Spleen (tissue), 11 donors: ENCODE data around the gene CMTM8. TPM values are rescaled to one million over a fixed set of nuclear protein-coding genes. Genes with fewer than 3 reads are reported as not detected.

ENCODE experiments used
- DNase-seq: peaks from one replicate; pipeline ENCODE4 v3.0.0-alpha.2; 2020
- H3K27ac ChIP-seq, 8 donors: fragments of 200-600 bp; sonication (generic) in 7 of 8; 1 replicate in 4 of 8; 2 replicates in 4 of 8; pipeline versions ENCODE4 v1.5.0 to v1.8.0; 2016 to 2021; ENCODE audit warnings: inconsistent platforms in 4 of 8, mild to moderate bottlenecking in 4 of 8, moderate library complexity in 1 of 8
- H3K27me3 ChIP-seq, 7 donors: fragments of 200-600 bp; sonication (generic) in 6 of 7; replicated peaks in 1 of 7; 1 replicate in 4 of 7; 2 replicates in 3 of 7; pipeline versions ENCODE4 v1.5.0 to v1.8.0; 2016 to 2021; ENCODE audit warnings: inconsistent platforms in 3 of 7, mild to moderate bottlenecking in 1 of 7
- H3K36me3 ChIP-seq, 6 donors: fragments of 200-600 bp; sonication (generic) in 5 of 6; 1 replicate in 4 of 6; 2 replicates in 2 of 6; pipeline versions ENCODE4 v1.5.0 to v1.8.0; 2016 to 2021; ENCODE audit warnings: inconsistent platforms in 2 of 6
- H3K4me1 ChIP-seq, 6 donors: fragments of 200-600 bp; sonication (generic) in 5 of 6; 1 replicate in 3 of 6; 2 replicates in 3 of 6; pipeline versions ENCODE4 v1.5.0 to v1.8.0; 2016 to 2021; ENCODE audit warnings: inconsistent platforms in 3 of 6
- H3K4me3 ChIP-seq, 8 donors: fragments of 200-600 bp; sonication (generic) in 7 of 8; 1 replicate in 4 of 8; 2 replicates in 4 of 8; pipeline versions ENCODE4 v1.5.0 to v1.8.0; 2016 to 2021; ENCODE audit warnings: inconsistent platforms in 4 of 8, mild to moderate bottlenecking in 4 of 8, moderate library complexity in 2 of 8
- H3K9me3 ChIP-seq, 8 donors: fragments of 200-600 bp; sonication (generic) in 7 of 8; 1 replicate in 4 of 8; 2 replicates in 4 of 8; pipeline versions ENCODE4 v1.5.0 to v1.8.0; 2016 to 2021; ENCODE audit warnings: inconsistent platforms in 4 of 8
- POLR2A ChIP-seq, 3 donors: fragments of 450-650 bp; IDR thresholded peaks; one replicate each; pipeline ENCODE4 v1.5.1; 2017; ENCODE audit warnings: antibody characterized with exemption in 3 of 3, mild to moderate bottlenecking in 1 of 3
- POLR2AphosphoS5 ChIP-seq, 3 donors: sonication (generic); formaldehyde crosslinking; IDR thresholded peaks; one replicate each; pipeline ENCODE4 v1.5.1; 2017; ENCODE audit warnings: antibody characterized with exemption in 3 of 3
- WGBS, 5 donors: extraction: QIAGEN DNeasy Blood & Tissue Kit in 3 of 5; methylation state at CpG; one replicate each; pipeline versions ENCODE4 v1.1.5 to v1.1.7; 2013 to 2018; 5-methylcytosine and 5-hydroxymethylcytosine counted together
- intact Hi-C: fragments of 100-400 bp; cut with DNase I; formaldehyde crosslinking; loops from one replicate; pipeline ENCODE4 v1.15.0; 2023; ENCODE audit warnings: low total_unique reads
- polyA plus RNA-seq, 3 donors: library from polyadenylated mRNA; stranded (reverse); fragments of 200-250 nt; gene quantifications; one replicate each; pipeline ENCODE4 v1.2.1, GENCODE V29; 2013
- total RNA-seq, 7 donors: library from RNA; depleted of rRNA in 3 of 7; stranded (reverse); fragments of >200 nt in 3 of 7; fragmentation: NEBNext Ultra II Directional in 4 of 7; extraction: Animal tissue kit (Norgen Biotek cat#: 25700) in 4 of 7; gene quantifications; one replicate each; pipeline versions ENCODE4 v1.1.0 to v1.2.1, GENCODE V29; 2016 to 2021
- TF ChIP-seq, protein P1 (sequence below), 11 experiments: fragments of 200-600 bp in 7 of 11; fragments of 450-650 bp in 4 of 11; sonication (generic) in 4 of 11; IDR thresholded peaks in 8 of 11; conservative IDR thresholded peaks in 3 of 11; 1 replicate in 7 of 11; 2 replicates in 4 of 11; pipeline versions ENCODE4 v1.4.0 to v1.8.0; 2016 to 2021; ENCODE audit warnings: antibody characterized with exemption in 11 of 11, inconsistent platforms in 4 of 11, mild to moderate bottlenecking in 1 of 11
- donor health status: healthy with polysubstance abuse.
- donor health status: DM: no; HTN: no; CAD: no; lungs with moderate emphysema.
- donor health status: DM: no; HTN: no; CAD: no.
- donor health status: Bipolar disorder and iron deficiency.
- donor health status: healthy.
- donor health status: DM: no; HTN: no; CAD: no.
- donor health status: DM: yes; HTN: yes; CAD: no.

CMTM8 gene
- total and polyA plus RNA-seq, 10 donors: 0.61 to 3.5 (median 1.6) TPM

DNA sequence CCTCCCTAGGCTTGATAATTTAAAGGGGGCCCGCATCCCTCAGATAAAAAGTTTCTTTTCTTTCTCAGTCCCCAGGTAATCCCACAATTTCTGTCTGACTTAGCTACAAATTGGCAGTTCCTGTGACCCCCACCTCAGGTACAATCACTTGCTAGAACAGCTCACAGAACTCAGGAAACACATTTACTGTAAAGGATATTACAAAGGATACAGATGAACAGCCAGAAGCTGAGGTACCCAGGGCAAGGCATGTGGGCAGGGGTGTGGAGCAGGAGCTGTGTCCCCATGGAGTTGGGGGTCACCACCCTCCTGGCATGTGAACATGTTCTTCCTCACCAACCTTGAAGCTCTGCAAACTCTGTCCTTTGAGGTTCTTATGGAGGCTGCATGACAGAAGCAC, 73.8 kb downstream of the CMTM8 start:
- H3K4me3 ChIP-seq: no peak overlapping the region
- 33 to 57% (median 45%) methylated on average over 1 of the region's 1 CpG for WGBS, 5 donors
- no peaks in the 10 kb centered on the region for H3K9me3 ChIP-seq
- peaks cover 0 to 7% (median 0%) of the 10 kb centered on the region in 7 donors for H3K27me3 ChIP-seq
- intact Hi-C loops: no loop called here
- peaks cover 2 to 31% (median 11%) of the 10 kb centered on the region in 6 donors for H3K4me1 ChIP-seq
- TF ChIP-seq, protein P1, sequence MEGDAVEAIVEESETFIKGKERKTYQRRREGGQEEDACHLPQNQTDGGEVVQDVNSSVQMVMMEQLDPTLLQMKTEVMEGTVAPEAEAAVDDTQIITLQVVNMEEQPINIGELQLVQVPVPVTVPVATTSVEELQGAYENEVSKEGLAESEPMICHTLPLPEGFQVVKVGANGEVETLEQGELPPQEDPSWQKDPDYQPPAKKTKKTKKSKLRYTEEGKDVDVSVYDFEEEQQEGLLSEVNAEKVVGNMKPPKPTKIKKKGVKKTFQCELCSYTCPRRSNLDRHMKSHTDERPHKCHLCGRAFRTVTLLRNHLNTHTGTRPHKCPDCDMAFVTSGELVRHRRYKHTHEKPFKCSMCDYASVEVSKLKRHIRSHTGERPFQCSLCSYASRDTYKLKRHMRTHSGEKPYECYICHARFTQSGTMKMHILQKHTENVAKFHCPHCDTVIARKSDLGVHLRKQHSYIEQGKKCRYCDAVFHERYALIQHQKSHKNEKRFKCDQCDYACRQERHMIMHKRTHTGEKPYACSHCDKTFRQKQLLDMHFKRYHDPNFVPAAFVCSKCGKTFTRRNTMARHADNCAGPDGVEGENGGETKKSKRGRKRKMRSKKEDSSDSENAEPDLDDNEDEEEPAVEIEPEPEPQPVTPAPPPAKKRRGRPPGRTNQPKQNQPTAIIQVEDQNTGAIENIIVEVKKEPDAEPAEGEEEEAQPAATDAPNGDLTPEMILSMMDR (IDR thresholded peaks at IDR 0.05 in 8 of 11, conservative IDR thresholded peaks at IDR 0.05 in 3 of 11): no peak
- TF ChIP-seq POLR2AphosphoS5 (IDR thresholded peaks at IDR 0.05) (no peak), POLR2A (IDR thresholded peaks at IDR 0.05) (no peak)
- DNase-seq: no peak
- no peak overlapping the region for H3K27ac ChIP-seq
- H3K36me3 ChIP-seq: no peaks in the 10 kb centered on the region

DNA sequence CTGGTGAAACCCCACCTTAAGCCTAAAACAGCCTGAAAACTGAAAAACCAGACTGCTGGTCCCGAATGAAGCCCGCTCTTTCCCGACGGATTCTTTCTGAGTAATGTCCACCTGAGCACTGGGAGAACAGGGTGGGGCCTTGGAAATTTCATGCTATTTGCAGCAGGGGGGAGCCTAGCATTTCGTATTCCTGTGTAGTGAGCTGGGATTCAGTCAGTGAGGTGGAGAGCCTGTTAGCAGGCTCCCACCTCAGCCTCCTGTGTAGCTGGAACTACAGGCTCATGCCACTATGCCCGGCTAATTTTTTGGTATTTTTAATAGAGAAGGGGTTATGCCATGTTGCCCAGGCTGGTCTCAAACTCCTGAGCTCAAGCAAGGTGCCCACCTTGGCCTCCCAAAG, 74.7 kb downstream of the CMTM8 start:
- WGBS, 5 donors: 91 to 95% (median 94%) methylated on average over 6 of the region's 6 CpGs
- Histone ChIP-seq H3K9me3 (no peaks in the 10 kb centered on the region), H3K27ac (no peak overlapping the region), H3K4me1 (peaks cover 2 to 31% (median 11%) of the 10 kb centered on the region in 6 donors), H3K36me3 (no peaks in the 10 kb centered on the region), H3K27me3 (peaks cover 0 to 7% (median 0%) of the 10 kb centered on the region in 7 donors), H3K4me3 (no peak overlapping the region)
- TF ChIP-seq, protein P1 (IDR thresholded peaks at IDR 0.05 in 8 of 11, conservative IDR thresholded peaks at IDR 0.05 in 3 of 11): no peak
- TF ChIP-seq POLR2AphosphoS5 (IDR thresholded peaks at IDR 0.05) (no peak), POLR2A (IDR thresholded peaks at IDR 0.05) (no peak)
- no peak for DNase-seq
- intact Hi-C loops: no loop called here

DNA sequence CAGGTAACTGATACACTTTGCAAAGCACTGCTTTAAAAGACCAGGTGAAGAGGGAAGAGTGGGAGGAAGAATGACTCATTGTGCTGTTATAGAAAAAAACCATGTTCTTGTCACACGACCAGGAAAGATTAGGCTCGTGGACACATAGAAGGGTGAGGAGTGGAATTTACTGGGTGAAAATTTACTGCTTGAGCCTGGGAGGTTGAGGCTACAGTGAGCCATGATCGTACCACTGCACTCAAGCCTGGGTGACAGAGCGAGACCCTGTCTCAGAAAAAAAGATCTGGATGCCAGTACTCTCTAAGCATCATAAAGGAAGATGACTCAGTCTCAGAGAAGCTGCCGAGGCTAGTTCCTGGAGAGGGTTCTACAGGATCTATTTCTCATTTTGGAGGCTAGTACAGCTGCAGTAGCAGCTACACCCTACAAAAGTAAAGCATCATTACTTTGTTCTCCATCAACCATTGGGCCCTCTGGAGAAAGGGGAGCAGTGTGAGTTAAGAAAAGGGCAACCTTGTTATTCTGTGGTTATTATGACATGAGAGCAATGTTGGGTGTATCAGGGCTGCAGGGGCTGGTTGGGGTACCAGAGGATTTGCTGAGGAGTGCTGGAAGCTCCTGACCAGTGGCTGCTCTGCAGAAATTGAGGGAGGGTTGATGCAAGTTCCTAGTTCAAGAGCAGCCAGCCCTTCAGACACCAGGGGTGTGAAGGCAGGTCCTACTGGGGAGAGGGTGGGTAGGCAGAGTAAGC, 75.4 kb downstream of the CMTM8 start:
- peaks cover 0 to 7% (median 0%) of the 10 kb centered on the region in 7 donors for H3K27me3 ChIP-seq
- peak overlapping the region in 1 of 8 donors; percentile 15 for H3K27ac ChIP-seq
- no peak for DNase-seq
- intact Hi-C loops: no loop called here
- no peak for TF ChIP-seq POLR2AphosphoS5 (IDR thresholded peaks at IDR 0.05)
- TF ChIP-seq, protein P1 (IDR thresholded peaks at IDR 0.05 in 8 of 11, conservative IDR thresholded peaks at IDR 0.05 in 3 of 11): no peak
- no peak for TF ChIP-seq POLR2A (IDR thresholded peaks at IDR 0.05)
- WGBS, 5 donors: 39 to 60% (median 55%) methylated on average over 5 of the region's 5 CpGs
- H3K4me1 ChIP-seq: peaks cover 2 to 31% (median 11%) of the 10 kb centered on the region in 6 donors
- H3K9me3 ChIP-seq: no peaks in the 10 kb centered on the region
- no peak overlapping the region for H3K4me3 ChIP-seq
- H3K36me3 ChIP-seq: no peaks in the 10 kb centered on the region

DNA sequence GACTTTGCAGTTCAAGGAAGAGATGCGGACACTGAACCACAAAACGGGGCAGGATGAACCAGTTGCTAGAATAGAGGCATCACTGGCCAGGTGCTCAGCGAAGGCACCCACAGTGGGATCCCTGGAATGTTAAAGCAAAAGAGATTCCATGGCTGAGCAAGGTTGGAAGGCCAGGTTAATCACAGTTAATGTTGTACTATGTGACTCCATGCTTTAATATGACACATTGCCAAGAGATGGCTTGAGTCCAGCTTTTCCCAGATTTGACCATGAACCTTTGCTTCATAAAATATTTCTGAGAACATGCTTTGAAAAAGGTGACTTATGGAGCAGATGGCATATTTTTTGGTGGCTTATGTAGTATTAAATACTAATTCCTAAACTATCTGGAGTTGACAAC, 77.0 kb downstream of the CMTM8 start:
- DNase-seq: no peak
- WGBS, 5 donors: 83 to 98% (median 98%) methylated on average over 3 of the region's 3 CpGs
- peaks cover 0 to 22% (median 6%) of the 10 kb centered on the region in 6 donors for H3K4me1 ChIP-seq
- TF ChIP-seq POLR2A (IDR thresholded peaks at IDR 0.05) (no peak), POLR2AphosphoS5 (IDR thresholded peaks at IDR 0.05) (no peak)
- TF ChIP-seq, protein P1 (IDR thresholded peaks at IDR 0.05 in 8 of 11, conservative IDR thresholded peaks at IDR 0.05 in 3 of 11): no peak
- H3K9me3 ChIP-seq: no peaks in the 10 kb centered on the region
- no peak overlapping the region for H3K4me3 ChIP-seq
- H3K27me3 ChIP-seq: peaks cover 0 to 7% (median 0%) of the 10 kb centered on the region in 7 donors
- H3K36me3 ChIP-seq: no peaks in the 10 kb centered on the region
- intact Hi-C loops: no loop called here
- no peak overlapping the region for H3K27ac ChIP-seq
